ENCODE measurements around the gene NFATC4.
A peak's percentile ranks its signal among the peaks of the same experiment; 100 is the strongest.
"Not testable (repeated sequence)": the region's sequence is repeated elsewhere in the genome, so short reads cannot be mapped to it uniquely, and the experiment has no call there.

Gene NFATC4

DNA sequence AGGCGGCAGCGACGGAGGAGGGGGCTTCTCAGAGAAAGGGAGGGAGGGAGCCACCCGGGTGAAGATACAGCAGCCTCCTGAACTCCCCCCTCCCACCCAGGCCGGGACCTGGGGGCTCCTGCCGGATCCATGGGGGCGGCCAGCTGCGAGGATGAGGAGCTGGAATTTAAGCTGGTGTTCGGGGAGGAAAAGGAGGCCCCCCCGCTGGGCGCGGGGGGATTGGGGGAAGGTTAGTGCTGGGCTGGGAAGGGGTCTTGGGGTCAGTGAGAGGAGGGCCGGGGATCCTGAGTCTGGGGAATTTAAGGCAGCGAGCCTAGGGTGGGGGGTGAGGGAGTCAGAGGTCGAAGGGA is 203 bp downstream of the NFATC4 start:
- DNase-seq (ENCODE audit: low read depth), result no peak

DNA sequence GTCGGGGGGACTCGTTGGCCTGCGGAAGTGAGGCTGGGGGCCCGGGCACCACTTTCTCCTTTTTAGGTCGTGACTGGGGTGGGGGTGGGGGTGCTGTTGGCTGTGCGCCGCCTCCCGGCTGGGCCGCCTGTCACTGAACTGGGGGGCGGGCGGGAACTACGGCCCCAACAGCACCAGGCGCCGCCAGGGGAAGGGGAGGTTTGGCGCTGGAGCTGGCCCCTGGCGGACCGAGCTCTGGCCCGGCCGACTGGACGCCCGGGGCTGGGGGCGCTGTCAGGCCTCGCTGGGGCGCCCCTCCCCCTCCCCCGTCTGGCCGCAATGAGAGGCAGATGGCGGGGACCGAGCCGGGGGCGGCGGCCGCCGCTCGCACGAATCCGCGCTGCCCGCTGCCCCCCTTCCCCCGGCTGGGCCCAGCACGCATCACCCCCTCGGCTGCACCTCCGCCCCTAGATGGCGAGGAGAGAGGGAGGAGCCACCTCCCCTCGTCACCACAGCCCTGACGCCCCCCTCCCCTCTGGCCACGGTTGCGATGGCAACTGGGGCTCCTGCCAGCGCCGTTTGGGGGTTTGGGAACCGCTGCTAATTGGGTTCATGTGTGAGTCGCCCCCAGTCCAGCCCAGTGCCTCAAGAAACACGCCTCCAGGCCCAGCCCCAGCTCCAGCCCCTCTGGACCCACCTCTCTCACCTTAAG is 723 bp downstream of the NFATC4 start:
- peak; percentile 93 for DNase-seq (ENCODE audit: low read depth)

DNA sequence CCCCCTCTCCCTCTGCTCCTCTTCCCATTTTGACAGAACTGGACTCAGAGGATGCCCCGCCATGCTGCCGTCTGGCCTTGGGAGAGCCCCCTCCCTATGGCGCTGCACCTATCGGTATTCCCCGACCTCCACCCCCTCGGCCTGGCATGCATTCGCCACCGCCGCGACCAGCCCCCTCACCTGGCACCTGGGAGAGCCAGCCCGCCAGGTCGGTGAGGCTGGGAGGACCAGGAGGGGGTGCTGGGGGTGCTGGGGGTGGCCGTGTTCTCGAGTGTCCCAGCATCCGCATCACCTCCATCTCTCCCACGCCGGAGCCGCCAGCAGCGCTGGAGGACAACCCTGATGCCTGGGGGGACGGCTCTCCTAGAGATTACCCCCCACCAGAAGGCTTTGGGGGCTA is 1.5 kb downstream of the NFATC4 start:
- DNase-seq (ENCODE audit: low read depth), result no peak

DNA sequence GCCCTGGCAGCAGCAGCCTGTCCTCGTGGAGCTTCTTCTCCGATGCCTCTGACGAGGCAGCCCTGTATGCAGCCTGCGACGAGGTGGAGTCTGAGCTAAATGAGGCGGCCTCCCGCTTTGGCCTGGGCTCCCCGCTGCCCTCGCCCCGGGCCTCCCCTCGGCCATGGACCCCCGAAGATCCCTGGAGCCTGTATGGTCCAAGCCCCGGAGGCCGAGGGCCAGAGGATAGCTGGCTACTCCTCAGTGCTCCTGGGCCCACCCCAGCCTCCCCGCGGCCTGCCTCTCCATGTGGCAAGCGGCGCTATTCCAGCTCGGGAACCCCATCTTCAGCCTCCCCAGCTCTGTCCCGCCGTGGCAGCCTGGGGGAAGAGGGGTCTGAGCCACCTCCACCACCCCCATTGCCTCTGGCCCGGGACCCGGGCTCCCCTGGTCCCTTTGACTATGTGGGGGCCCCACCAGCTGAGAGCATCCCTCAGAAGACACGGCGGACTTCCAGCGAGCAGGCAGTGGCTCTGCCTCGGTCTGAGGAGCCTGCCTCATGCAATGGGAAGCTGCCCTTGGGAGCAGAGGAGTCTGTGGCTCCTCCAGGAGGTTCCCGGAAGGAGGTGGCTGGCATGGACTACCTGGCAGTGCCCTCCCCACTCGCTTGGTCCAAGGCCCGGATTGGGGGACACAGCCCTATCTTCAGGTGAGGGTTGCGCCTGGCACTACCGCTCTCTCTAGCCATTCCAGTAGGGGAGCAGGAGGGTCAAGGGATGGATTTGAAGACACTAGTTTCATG is 2.1 kb downstream of the NFATC4 start:
- DNase-seq (ENCODE audit: low read depth), result no peak

DNA sequence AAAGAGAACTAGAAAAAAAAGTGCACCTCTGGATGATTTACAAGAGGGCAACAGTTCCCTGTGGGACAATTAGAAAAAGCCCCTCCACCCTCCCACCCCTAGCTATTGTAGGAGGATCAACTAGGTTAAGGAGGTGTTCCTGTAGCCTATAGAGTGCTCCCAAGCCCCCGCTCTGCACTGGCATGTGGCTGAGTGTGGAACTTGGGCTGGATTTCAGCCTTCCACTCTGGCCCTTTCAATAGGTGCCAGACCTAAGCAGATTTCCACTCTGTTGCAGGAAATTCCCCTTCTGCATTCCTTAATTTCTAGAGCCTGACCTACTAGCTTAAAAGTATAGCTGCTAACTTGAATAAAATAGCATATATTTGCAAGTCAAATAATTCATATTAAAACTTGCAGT is 2.8 kb downstream of the NFATC4 start:
- DNase-seq (ENCODE audit: low read depth), result no peak

DNA sequence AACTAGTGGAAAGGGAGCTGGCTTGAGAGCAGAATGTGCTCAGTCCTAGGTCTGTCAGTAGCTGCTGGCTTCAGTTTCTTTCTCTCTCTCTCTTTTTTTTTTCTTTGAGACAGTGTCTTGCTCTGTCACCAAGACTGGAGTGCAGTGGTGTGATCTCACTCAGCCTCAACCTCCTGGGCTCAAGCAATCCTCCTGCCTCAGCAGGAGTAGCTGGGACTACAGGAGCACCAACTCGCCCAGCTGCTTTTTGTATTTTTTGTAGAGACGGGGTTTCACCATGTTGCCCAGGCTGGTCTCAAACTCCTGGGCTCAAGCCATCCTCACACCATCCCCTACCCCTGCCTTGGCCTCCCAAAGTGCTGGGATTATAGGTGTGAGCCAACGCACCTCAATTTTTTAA is 3.6 kb downstream of the NFATC4 start:
- DNase-seq (ENCODE audit: low read depth), result not testable (repeated sequence)

DNA sequence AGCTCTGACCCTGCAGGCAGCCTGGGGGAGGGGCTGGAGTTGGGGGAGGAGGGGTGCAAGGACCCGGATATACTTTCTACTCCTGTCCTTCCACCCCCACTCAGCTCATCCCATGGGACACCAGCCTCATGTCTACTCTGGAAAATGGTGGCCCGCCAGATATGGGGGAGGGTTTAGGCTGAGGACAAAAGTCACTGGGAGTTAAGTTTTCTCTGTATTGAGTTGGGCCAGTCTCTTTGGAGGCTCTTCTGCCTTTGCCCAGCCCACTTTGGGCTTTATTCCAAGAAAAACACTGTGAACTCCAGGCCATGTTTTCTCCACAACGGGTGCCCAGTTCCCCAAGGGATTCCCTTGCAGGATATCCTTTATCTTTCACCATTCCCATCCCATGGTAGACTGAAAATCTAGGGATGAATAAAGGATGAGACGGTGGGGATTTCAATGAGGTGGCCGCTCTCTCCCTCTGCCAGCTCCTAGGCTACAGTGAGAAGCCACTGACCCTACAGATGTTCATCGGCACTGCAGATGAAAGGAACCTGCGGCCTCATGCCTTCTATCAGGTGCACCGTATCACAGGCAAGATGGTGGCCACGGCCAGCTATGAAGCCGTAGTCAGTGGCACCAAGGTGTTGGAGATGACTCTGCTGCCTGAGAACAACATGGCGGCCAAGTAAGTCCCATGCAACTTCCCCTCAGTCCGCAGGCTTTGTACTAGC is 4.9 kb downstream of the NFATC4 start:
- peak; percentile 49 for DNase-seq (ENCODE audit: low read depth)

DNA sequence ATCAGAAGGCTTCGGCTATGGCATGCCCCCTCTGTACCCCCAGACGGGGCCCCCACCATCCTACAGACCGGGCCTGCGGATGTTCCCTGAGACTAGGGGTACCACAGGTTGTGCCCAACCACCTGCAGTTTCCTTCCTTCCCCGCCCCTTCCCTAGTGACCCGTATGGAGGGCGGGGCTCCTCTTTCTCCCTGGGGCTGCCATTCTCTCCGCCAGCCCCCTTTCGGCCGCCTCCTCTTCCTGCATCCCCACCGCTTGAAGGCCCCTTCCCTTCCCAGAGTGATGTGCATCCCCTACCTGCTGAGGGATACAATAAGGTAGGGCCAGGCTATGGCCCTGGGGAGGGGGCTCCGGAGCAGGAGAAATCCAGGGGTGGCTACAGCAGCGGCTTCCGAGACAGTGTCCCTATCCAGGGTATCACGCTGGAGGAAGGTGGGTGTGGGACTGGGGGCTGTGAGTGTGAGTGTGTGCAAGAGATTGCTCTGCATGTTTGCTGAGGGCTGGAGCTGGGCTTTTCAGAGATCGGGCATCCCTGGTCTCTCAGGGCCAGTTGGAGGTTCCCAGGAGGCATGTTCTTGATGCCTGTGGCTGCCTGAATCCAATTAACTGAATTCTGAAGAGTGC is 8.6 kb downstream of the NFATC4 start:
- DNase-seq (ENCODE audit: low read depth), result no peak

DNA sequence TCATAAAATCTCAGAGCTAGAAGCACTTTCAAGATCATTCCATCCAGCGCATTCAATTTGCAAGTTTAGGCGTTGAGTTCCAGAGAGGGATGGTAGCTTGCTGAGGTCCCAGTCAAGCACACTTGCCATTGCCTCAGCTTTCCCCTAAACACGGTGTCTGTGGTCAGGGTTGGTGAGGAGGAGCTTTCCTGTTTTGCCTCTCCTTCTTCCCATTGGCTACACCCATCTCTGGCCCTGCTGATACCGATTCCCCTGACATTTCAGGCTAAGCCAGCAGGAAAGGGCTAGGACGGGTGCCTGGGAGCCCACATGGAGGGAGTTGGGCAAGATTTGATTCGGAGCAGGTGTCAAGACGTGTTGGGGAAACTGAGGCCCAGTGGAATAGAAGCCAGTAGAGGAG is 9.1 kb downstream of the NFATC4 start:
- no peak for DNase-seq (ENCODE audit: low read depth)

DNA sequence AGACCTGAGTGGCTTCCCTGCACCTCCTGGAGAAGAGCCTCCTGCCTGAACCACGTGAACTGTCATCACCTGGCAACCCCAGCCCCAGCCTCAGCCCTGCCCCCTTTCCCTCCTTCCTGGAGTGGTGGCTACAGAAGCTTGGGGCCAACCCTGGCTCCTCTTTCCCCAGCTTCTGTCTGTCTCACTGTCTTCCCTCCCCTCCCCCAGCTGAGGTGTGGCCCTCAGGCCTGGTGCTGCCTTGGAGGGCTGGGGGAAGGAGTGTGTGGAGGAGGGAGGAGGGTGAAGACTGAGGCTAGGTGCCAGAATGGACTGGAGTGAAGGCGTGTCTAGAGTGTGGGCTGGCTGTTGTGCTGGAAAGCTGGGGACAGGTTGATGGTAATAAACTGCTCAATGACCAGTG is 9.7 kb downstream of the NFATC4 start:
- no peak for DNase-seq (ENCODE audit: low read depth)

DNA sequence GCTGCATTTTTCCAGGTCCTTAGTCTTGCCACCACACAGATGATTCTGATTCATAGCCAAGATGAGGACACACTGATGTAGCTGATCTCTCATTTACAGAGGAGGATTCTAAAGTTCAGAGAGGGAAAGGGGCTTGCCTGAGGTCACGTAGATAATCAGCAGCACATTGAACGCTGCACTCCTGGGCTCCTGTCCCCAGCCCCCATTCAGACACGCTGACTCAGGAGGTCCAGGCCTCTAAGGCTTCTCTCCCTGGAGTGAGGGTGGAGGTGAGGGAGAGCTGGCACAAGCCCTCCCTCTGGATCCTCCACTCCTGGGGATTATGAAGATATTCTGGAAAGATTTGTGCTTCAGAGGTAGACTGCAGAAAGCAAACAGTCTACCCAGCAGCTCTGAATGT is 10.3 kb downstream of the NFATC4 start:
- DNase-seq (ENCODE audit: low read depth), result no peak

DNA sequence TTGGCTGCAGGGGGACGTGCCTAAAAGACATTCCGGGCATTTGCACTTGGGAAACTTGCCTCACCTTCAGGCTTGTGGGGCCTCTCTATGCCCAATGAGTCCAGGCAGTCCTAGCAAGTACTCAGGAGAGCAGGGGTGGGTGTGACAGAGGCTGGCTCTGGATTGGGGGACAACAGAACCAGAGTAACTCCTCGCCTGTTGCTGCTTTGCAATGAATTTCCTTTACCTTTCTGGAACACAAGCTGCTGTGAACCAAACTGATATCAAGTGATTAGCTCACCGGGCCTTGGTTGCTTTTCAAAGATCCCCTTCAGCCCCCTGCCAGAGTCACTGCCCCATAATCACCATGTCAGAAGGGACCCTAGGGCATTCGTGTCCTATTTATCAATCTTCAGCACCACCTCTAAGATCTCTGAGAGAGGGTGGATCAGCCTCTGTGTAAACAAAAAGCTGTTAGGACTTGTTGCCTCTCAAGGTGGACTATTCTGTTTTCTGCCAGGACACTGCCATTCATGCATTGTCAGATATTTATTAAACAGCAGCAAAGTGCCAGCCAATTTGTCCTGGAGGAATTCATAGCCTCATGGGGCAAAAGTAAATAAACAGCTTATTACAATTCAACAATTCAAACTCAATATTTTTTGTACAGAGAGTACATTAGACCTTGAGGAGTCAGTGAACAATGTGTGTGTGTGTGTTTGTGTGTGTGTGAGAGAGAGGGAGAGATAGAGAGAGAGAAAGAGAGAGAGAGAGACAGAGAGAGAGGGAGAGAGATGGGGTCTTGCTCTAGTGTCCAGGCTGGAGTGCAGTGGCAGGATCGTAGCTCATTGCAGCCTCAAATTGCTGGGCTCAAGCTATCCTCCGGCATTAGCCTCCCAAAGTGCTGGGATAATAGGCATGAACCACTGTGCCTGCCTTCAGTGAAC is 11.3 kb downstream of the NFATC4 start:
- no peak for DNase-seq (ENCODE audit: low read depth)

DNA sequence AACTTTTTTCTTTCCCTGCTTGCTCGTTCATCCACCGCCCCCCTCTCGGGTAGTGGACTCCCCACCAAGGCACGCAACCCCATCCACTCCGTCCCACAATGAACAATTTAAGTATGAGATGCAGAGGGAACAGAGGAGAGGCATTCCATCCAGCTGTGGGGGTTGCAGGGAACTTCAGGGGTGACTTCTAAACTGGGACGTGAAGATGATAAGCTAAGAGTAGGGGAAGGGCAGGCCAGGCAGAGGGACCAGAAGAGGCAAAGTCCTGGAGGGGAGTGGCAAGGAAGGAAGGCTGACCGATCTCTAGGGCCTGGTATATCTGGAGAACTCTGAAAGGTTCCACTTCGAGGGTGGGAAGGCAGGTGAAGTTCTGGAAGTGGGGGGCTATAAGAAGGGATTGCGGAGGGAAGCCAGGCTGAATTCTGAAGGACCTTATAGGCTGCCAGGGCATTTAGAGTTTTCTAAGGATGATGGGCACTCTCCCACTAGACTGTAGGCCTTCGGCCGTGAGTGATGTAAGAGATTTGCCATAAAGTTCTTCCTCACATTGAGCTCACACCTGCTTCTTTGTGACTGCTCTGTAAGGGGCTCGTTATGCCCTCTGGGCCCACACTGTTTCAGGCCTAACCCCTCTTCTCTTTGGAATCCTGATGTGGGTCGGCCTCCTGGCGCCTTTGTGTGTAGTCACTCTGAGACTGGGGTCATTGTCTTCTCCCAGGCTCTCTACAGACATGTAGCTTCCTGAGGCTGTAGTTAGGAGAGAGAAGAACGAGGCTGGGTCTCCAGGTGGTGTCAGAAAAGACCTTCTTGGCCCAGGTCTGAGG is 12.1 kb downstream of the NFATC4 start:
- DNase-seq (ENCODE audit: low read depth), result no peak

DNA sequence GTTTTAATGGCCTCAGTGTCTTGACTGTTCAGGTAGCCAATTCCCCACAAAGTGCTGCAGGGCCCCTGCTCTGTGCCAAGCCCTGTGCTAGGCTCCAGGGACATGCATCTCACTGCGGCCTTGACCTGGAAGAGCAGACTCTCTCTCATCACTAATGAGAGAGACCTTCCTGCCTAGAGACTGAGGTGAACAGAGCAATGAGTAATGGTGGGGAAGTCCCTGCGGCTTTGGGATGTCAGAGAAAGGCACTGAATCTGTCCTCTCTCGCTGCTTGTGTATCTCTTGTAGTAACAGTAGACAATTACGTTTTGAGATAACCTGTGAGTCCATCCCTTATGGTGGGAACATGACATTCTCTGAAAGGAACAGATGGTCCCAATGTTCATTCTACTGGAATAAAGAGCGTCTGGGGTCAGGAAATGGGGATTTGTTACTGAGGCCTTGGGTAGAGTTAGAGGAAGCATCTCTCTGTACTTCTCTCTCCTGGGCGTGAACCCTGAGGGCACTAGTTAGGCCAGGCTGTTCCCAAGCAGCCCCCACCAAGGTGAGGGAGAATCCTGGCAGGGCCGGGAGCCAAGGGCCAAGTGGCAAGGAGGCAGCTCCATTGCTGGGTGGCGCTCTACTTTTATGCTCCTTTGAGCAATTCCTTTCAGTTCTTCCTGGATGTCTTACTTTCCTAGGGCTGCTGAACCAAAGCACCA is 13.5 kb downstream of the NFATC4 start:
- no peak for DNase-seq (ENCODE audit: low read depth)

DNA sequence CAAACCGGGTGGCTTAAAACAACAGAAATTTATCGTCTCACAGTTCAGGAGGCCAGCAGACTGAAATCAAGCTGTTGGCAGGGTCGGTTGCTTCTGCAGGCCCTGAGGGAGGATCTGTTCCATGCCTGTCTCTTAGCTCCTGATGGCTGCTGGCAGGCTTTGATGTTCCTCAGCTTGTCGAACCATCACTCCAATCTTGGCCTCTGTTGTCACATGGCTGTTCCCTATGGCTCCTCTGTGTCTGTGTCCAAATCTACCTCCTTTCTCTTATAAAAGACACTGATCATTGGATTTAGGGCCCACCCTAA is 14.0 kb downstream of the NFATC4 start:
- DNase-seq (ENCODE audit: low read depth), result no peak

DNA sequence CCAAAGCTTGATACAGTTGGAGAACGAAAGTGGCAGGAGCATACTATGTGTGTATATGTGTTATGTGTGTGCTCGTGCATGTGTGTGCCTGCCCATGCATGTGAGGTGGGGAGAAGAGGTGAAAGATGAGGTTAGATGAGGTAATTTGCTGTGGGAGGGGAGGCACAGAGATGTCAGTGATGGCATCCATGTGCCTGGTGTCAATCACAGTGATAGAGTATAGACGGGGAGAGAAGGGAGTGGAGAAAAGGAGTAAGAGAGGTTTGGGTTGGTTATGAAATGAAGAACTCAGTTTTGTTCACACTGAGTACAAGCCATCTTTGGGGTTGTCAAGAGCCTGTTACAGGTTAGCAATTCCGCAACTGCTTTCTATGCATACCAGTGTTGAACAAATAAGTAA is 16.2 kb downstream of the NFATC4 start:
- DNase-seq (ENCODE audit: low read depth), result no peak

DNA sequence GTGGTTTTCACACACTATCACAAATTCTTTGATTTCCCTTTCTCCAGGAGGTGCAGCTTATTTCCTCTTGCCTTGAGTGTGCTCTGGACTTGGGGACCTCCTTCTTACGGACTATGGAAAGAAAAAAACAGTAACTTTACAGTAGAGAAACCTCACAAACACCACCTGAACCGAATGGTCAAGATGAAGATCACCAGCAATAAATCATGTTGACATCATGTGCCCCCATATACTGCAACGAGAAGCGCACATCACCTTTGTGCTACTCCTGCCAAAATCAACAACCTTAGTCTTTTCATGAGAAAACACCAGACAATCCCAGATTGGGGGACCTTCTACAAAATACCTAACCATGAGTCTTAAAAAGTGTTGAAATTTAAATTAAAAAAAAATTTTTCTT is 17.5 kb downstream of the NFATC4 start:
- no peak for DNase-seq (ENCODE audit: low read depth)

DNA sequence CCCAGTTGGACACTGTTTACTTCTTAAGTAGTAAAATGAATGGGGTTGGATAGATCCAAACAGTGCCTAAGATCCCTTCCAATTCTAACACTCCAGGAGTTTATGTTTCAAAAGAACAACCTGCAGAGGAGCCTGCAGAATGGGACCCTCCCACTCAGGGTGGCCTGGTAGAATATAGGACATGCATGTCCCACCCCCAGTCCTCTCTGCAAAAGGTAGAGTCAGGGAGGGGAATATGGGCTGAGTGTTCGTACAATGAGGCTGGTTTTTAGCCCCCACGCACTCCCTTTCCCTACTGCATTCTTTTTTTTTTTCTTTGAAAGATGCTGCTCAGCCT is 19.0 kb downstream of the NFATC4 start:
- no peak for DNase-seq (ENCODE audit: low read depth)

DNA sequence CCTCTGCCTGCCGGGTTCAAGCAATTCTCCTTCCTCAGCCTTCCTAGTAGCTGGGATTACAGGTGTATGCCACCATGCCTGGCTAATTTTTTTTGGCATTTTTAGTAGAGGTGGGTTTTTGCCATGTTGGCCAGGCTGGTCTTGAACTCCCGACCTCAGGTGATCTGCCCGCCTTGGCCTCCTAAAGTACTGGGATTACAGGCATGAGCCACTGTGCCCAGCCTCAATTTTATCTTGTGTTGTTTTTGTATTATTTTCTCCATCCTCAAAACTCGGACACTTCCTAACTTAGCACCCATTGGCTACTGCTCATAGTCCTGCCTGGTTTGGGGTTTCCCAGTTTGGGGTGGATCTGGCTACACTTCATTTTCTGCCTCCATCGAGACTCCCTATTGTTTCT is 19.6 kb downstream of the NFATC4 start:
- DNase-seq (ENCODE audit: low read depth), result not testable (repeated sequence)

DNA sequence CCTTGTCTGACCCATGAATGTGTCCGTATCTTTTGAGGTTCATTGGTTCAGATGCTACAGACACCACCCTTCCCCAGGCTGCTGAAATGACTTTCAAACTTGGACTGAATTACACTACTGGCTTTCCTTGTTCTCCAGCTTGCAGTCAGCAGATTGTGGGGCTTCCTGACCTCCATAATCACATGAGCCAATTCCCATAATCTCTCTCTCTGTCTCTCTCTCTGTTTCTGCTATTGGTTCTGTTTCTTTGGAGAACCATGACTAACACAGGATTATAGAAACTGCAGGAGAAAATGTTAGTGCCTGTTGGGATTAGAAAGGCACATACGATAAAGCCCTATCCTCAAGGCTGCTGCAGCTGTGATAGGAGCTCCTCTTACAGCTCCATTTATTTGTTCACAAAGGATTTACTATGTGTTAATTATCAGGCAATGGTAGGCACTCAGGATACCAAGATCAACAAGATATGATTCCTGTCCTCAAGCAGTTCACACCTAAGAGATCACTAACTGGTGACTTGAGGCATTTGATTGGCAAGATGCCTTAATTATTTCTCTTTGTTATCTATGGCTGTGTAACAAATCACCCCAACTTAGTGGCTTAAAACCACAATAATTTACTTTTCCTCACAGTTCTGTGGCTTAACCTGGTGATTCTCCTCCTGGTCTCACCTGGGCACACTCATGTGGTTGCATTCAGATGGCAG is 20.6 kb downstream of the NFATC4 start:
- no peak for DNase-seq (ENCODE audit: low read depth)
